ENCODE data around the gene ZNF773.
A peak's percentile ranks its signal among the peaks of the same experiment; 100 is the strongest.
"Not testable (repeated sequence)": the region's sequence is repeated elsewhere in the genome, so short reads cannot be mapped to it uniquely, and the experiment has no call there.

ZNF773 gene

GRCh38 chr19:57506163-57506562, 6.4 kb downstream of the ZNF773 start:
- no peak overlapping the region for H3K4me3 ChIP-seq (ENCODE audit: low read depth, low read length)
- TF ChIP-seq CTCF (IDR thresholded peaks at IDR 0.05; ENCODE audit: low read depth, low read length) = no peak

GRCh38 chr19:57511484-57511883, 11.7 kb downstream of the ZNF773 start:
- TF ChIP-seq CTCF (IDR thresholded peaks at IDR 0.05; ENCODE audit: low read depth, low read length) = no peak
- no peak overlapping the region for H3K4me3 ChIP-seq (ENCODE audit: low read depth, low read length)

GRCh38 chr19:57512845-57513244, 13.1 kb downstream of the ZNF773 start:
- H3K4me3 ChIP-seq (ENCODE audit: low read depth, low read length) = no peak overlapping the region
- no peak for TF ChIP-seq CTCF (IDR thresholded peaks at IDR 0.05; ENCODE audit: low read depth, low read length)

GRCh38 chr19:57515255-57515654, 15.5 kb downstream of the ZNF773 start:
- no peak overlapping the region for H3K4me3 ChIP-seq (ENCODE audit: low read depth, low read length)
- no peak for TF ChIP-seq CTCF (IDR thresholded peaks at IDR 0.05; ENCODE audit: low read depth, low read length)

- H3K4me3 ChIP-seq (ENCODE audit: low read depth, low read length) = not testable (repeated sequence)
Observed at GRCh38 chr19:57518021-57518420, 18.3 kb downstream of the ZNF773 start.

GRCh38 chr19:57527136-57527881, 27.6 kb downstream of the ZNF773 start, which contains the start of gene ZNF549:
ZNF549 (plus strand) TSS chr19:57527356; CDS start chr19:57527574, 218 bp downstream.
- TF ChIP-seq CTCF (IDR thresholded peaks at IDR 0.05; ENCODE audit: low read depth, low read length) = no peak
- peak within 1 kb of the TSS; percentile 100 for H3K4me3 ChIP-seq (ENCODE audit: low read depth, low read length)

- no peak overlapping the region for H3K4me3 ChIP-seq (ENCODE audit: low read depth, low read length)
- TF ChIP-seq CTCF (IDR thresholded peaks at IDR 0.05; ENCODE audit: low read depth, low read length) = no peak
Observed at GRCh38 chr19:57537953-57538547, 38.3 kb downstream of the ZNF773 start.

Measured in WI38 (cell line).